GM19438 (cell line): ENCODE data around the gene SND1.
A peak's percentile ranks its signal among the peaks of the same experiment; 100 is the strongest.
"Not testable (repeated sequence)": the region's sequence is repeated elsewhere in the genome, so short reads cannot be mapped to it uniquely, and the experiment has no call there.

ENCODE experiments used
- ATAC-seq: cut with Tn5 transposase; IDR thresholded peaks from one replicate; pipeline ENCODE4 v1.9.1; 2021; ENCODE audit warnings: low read depth; ENCODE audit not compliant: unreplicated experiment

The SND1 gene

DNA sequence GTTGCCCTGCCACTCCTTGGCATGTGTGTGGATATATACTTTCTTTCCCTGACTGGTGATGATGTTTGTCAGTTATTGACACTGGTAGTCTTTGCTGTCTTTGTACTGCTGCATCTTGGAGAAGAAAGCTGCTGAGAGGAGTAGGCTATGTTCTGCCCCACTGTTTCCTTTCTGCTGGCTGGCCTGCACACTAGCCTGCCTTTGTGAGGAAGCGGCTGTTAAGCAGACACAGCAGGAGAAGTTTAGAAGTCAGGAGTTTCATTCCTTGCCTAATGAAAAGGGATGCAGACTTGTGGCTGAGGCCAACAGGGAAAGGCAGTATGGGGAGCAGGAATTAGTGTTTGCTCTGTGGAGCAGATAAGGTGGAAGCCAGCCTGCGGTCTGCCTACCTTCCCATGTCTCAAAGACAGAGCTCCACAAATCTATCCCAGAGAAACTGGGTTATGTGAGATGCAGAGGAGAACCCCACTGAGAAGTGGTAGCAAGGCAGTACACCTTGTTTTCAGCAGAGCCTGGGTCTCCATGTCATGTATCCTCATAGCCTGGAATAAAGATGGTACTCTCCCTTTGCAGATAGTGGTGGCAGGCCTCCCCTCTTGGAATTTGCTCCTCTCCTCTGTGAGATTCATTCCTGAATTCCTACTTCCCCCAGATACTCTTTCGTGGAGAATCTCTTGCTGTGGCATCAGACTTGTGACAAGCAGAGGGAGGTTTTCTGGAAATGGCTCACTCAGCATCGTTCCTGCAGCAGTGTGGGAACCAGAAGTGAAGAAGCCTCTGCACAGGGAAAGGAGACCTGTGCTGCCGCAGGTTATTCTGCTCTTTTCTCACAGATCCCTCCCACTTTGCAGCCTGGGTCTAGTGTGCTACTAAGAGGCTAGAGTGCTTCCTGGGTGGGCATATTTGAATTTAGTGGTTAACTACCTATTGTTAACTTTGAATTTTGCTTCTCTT is 249.0 kb downstream of the SND1 start:
- no peak for ATAC-seq

DNA sequence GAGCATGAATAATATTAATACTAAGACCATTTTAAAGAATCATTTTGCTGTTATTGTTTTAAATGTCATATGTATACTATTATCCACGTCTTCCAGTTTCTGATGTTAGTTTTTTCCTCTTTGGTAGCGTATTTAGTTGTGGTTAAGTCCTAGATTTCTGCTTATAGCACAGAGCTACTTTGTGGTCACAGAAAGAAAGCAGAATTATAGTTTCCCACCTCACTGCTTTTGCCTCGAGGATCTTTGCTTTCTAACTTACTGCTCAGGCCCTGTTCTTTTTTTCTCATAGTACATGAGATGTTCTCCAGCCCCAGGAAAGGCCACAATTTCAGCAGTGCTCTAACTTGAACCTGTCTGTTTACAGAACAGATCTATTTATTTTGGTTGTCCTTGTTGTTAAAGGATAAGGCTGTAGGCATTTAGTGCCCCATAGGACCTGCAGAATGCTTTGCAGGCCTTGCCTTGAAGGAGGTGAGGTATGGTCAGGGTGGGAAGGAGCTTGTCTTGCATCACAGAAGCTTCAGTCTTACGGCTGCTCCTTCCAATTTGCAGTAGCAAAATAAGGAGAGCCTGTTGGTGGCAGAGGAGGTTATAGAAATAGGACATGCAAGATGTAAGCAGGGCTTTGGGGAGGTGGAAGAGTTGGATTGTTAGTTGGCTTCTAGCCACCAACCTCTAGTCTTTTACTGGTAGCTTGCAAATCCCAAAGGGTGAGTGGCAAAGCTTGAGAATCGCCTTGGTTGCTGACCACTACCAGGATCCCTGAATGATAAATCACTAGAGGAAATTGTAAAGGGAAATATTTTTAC is 250.1 kb downstream of the SND1 start:
- ATAC-seq: peak; percentile 55

DNA sequence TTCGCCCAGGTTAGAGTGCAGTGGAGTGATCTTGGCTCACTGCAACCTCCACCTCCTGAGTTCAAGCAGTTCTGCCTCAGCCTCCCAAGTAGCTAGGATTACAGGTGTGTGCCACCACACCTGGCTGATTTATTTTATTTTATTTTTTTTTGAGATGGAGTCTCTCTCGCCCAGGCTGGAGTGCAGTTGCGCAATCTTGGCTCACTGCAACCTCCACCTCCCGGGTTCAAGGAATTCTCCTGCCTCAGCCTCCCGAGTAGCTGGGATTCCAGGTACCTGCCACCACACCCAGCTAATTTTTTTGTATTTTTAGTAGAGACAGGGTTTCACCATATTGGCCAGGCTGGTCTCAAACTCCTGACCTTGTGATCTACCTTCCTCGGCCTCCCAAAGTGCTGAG is 250.8 kb downstream of the SND1 start:
- ATAC-seq: not testable (repeated sequence)

DNA sequence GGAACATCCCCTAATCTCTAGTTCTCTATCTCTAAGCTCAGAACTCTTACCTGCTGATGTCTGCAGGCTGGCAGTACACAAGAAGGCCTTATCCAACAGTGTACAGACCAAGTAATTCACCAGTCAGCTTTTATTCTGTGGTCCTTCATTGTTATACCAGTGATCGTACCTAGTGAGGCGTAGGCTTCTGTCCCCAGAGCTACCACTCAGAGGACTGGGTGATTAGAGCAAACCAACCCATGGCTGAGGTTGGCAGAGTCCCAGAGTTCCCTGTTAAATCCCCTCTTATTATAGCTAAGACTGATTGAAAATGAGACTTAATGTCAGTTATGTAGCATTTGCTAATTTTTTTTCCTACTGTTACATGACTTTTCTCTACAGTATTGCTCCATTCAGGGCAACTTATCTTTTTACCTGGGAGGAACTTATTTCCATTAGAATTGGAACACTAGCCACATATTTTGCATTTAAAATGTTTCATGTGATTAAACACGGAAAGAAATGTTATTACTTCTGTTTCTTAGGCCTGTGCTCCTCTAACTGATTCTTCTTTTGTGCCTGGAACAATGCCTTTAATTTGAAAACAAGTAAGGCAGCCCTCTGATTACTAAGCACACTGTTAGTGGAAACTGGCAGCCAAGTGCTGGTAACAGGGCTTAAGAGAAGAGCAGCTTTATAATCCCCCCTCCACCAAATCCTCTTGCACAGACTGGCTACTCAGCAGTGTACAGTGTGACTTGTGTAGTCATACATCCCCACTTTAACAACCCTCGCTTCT is 252.1 kb downstream of the SND1 start:
- no peak for ATAC-seq

DNA sequence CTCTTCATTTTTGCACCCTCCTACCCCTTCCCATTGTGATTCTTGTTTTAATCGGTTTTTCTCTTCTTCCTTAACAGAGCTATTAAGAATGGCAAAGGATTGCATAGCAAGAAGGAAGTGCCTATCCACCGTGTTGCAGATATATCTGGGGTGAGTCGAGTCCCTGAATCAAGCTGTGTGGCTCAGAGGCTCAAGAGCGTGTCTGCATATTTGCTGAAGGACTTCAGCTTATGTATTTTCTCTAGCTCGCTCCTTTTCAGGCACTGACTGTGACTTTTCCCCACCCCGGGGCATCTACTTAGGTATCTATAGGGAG is 252.6 kb downstream of the SND1 start:
- no peak for ATAC-seq

DNA sequence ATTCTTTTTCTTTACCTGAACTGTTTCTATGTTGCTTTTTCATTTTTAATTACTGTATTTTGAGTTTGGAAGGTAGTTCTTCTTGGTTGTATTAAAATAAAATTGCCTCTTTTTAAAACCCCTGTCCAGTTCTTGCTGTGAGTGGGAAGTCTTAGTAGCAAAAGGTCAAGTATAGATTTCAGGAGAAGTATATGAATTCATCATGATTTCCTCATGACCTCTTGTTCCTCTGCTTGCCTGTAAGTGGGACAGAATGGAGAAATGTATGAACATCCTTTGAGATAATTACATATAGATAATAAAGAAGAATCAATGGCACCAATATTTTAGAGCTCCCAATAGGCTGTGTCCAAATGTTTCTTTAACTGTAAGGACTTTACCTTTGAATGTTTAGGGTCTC is 253.0 kb downstream of the SND1 start:
- ATAC-seq: no peak

DNA sequence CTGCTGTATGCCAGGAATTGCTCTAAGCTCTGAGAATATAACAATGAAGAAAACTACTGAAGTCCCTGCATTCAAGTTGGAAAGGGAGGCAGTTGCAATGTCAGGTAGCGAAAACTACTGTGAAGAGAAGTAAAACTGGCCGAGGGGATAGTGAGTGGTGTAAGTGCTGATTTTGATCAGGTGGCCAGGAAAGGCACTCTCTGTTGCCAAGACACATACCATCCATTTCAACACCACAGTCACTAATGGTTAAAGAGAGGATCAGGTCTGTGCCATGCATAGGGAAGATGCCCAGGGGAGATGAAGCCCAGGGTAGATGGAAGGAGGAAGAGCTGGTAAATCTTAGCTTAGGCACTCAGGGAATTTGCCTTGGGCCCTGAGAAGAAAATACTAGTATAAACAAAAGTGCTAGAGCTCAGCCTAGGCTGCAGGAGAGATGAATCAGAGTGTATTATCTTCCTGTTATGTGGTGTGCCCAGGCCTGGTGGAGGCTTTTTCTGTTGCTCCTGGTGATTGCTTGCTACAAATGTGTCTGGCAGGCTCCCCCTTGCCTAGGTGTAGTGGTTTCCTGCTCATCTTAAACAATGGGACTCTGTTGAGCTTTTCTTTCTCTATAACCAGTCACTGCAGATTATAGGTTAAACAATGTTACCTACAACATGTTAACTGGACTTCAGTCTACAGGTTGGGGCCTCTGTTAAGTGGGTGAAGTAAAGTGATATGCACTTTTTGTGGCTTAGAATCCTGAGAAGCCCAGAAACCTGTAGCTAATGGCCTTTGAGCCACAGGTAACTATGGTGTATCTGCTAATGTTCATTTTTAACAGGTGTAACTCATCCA is 253.7 kb downstream of the SND1 start:
- no peak for ATAC-seq

DNA sequence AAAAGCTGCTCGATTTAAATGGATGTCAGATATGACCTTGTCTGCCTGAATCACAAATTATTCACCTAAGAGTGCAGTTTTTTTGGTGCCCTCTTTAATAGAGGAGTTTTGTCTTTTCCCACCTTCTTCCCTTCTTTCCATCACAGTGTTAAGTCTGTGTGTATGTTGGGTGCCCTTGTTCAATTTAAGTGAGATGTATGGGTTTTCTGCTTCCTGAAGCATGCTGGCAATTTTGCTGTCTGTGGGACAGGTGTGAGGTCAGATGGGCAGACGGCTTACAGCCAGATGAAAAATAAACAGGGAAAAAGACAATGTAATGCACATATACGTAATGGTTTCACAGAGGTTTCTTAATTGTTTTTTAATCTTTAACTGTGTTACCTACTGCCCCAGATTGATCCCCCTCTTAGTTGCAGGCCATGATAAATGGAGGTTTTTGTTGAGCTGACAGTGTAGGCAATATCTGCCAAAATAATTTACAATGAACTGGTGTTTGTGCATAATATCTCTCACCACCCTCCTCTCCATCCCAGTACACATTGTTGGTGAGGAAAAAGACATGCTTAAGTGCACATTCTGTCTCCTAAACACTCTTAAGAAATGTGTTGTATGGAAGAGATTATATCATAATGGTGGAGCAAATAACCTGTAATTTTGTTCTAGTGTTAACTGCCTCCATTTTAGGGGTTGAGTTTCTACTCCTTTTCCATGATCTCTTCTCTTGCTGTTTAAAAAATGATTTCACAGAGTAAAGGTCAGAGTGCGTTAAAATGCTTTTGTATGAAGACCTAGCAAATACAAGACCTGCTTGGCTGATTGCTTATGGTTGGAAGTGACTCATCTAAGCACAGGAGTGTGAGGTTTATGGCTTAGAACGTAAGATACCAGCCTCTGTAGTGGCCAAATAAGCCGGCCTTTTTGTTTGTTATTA is 255.4 kb downstream of the SND1 start:
- no peak for ATAC-seq

DNA sequence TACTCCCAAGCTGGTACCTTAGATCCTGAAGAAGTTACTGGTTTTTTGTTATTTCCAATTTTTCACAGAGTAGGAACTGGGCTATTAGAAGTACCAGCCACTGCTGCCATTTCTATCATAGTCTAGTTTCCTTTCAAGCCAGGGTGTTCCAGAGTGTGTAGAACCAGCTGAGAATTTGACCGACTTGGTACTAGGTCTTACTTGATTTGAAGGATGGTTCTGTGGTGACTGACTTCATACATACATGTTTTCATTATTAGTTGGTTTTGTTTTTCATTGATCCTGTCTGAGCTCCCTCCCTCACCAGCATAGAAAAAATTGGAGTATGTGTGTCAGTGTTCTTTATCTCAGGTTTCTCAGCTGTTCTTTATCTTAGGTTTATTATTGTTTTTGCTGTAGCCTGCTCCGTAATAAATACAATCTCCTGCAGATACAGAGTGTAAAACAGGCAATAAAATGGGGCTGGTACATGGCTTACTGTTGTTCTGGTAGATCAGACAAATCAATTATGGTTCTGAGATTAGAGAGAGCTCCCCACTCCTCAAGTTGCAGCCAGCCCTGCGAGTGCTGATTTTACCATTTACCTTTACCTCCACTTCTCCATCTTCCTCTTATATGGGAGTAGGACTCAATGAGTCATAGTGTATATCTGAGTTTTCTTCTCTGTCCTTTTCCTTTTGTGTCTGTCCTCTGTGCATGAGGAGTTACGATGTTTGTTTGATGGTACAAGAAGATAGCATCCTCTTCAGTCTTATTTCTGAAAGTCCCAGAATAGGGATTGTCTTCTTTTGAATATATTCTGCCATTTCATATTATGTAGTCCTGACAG is 256.6 kb downstream of the SND1 start:
- ATAC-seq: no peak

DNA sequence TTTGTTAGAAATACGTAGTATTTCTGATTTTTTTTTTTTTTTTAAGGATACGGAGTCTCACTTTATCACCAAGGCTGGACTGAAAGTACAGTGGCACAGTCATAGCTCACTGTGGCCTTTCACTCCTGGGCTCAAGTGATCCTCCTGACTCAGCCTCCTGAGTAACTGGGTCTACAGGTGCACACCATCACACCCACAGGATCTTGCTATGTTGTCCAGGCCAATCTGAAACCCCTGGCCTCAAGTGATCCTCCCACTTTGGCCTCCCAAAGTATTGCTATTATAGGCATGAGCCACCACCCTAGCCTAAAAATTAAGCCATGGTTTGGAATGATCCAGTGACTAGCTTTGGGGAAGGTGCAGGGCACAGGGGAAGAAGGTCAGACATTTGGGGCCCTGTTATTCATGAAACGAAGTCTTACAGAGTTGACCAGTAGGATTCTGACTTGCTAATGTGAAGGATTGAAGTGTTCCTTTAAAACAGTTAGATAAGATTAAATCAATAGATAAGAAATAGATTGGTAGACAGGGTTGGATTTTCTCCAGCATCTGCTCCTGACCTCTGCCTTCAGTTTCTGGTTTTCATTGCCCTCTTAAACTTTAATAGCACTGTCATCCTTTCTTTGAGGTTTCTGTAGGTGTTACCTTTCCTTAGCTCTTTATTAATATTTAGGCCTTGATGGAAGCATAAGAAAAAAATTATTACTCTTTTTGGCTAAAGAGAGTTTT is 257.6 kb downstream of the SND1 start:
- no peak for ATAC-seq

DNA sequence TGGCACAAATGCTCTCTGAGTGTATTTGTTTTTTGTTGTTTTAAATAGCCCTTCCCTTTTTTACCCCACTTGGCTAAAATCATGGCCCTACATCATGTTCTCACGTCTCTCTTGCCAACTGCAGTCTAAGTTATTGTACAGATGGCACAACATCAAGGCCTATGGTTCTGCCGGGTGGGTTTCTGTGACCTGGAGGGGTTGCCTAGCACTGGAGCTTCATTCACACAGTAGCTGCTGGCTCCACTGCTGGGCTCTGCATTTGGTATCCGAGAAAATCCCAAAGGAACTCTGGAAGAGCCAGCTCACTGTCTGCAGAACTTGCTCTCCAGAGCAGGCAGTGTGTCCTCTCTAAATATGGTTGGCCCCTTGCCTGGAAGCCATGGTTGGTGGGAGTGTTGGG is 258.7 kb downstream of the SND1 start:
- ATAC-seq: no peak

DNA sequence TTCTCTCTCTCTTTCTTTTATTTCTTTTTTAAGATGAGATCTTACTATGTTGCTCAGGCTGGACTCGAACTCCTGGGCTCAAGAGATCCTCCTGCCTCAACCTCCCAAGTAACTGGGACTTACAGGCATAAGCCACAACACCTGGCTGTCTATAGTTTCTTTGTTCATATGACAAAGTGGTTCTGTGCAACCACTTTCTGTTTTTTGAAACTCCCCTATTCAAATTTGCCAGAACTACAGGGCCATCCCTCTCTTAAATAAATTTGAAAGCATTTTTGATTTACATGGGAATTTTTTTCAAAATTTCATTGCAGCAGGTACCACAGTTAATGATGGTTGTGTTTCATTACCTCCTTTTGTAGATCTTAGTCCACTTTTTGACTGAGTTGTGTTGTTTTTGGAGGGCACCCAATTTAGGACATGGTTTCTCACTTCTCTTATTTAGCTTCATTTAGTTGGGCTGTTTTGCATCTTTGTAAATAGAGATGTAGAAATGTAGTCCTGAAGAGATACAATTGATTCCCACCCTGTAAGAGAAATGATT is 260.0 kb downstream of the SND1 start:
- peak; percentile 78 for ATAC-seq

DNA sequence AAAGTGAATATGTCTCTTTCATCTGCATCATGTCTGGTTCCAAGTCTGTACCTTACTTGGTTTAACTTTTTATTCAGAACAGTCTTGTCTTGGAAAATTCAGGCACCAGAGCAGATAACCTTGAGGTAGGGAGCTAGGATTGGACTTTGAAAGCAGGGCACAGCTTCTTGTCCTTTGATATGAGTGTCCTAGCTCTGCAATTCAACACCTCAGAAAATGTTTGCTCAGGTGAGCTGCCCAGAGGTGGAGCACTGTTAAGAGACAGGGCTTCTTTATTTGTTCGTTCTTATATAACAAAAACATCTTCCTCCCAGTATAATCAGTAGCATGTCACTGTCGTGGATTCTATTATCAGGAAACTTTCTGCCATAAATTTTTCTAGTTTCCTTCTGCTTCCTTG is 260.9 kb downstream of the SND1 start:
- no peak for ATAC-seq

DNA sequence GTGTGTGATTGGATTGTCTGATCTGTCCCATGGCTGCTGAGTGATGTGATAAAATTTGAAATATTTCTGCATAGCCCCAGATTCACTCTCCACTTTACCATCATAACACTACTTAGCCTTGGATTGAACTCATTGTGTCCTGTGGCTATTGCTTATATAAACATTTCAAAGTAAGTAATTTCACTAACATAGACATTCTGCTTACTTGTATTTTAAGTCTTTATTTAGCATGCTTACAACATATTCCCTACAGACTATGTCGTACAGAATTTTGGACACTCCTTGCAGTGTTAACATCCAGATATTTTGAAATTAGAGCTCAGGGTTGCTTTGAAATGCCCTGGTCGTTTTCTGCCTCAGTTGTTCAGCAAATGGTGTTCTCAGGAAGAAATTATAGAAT is 261.7 kb downstream of the SND1 start:
- no peak for ATAC-seq

DNA sequence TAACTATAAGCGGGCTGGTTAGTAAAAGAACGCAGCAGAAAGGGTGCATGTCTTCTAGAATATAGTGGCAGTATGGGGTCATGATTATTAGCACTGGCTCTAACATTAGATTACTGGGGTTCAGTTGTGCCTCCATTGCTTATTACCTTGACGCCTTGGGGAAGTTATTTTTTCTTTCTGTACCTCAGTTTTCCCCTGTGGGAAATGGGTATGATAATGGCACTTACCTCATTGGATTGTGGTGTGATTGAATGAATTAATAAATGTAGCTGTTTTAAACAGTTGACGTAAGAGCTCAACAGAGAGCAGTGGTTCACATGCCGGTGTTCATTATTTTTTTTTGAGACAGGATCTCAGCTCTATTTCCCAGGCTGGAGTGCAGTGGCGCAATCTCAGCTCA is 262.7 kb downstream of the SND1 start:
- no peak for ATAC-seq

DNA sequence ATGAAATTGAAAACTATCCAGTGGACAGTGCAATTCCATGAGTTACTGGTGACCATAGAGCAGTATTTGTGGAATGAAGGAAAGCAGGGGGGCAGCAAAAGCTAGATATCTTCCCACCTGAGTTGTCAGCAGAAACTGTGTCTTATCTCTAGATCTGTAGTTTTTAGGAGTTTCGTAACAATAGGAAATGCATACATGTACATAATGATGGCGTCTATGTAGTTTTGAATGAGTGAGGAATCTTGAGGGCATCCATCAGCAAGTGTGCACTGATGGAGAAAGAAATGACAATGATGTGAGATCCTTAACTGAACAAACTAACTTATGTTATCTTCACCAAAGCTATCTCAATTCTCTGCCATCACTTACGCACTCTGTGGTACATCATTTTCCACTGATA is 264.7 kb downstream of the SND1 start:
- no peak for ATAC-seq

DNA sequence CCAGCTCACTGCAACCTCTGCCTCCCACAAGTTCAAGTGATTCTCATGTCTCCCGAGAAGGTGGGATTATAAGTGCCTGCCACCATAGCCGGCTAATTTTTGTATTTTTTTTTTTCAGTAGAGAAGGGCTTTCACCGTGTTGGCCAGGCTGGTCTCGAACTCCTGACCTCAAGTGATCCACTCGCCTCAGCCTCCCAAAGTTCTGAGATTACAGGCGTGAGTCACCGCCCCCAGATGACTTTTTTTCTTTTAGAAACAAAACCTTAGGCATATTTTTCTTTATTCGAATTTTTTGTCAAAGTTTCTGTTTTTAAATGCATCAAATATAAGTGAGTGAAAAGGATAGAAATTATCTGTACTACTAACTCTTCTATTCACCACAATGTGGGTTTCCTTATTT is 266.1 kb downstream of the SND1 start:
- ATAC-seq: no peak
